ENCODE results near the gene PF4V1.

Gene PF4V1

DNA sequence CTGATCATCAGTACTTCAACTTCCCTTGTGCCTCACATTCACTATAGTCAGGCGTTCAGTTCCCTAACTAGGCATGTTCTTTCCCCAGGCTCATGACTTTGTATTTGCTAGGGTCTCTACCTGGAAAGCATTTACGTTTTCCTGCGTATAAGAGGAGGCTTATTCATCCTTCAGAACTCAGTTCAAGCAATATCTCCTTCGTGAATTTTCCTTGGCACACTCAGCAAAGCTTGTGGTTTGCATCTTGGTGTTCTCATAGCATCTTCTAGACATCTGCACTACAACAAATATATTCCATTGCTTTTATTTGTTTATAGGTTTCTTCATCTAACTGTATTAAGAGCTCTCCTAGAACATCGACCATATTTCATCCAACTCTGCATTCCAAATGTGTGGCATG lies 14.0 kb upstream of the PF4V1 start:
- Histone ChIP-seq H3K9me2 (replicated peaks; ENCODE audit: low read depth, low read length) (no peaks in the 10 kb centered on the region), H3K27me3 (ENCODE audit: insufficient read depth, low read length, poor library complexity, severe bottlenecking) (no peaks in the 10 kb centered on the region), H3K36me3 (ENCODE audit: insufficient read depth, low read length) (no peaks in the 10 kb centered on the region), H3K9ac (ENCODE audit: low read depth, low read length, poor library complexity, severe bottlenecking) (no peak overlapping the region), H3K4me2 (ENCODE audit: low read depth, low read length, poor library complexity, severe bottlenecking) (no peak overlapping the region), H2AFZ (ENCODE audit: low read length) (no peak overlapping the region), H4K20me1 (ENCODE audit: insufficient read depth, low read length, poor library complexity, severe bottlenecking) (no peaks in the 10 kb centered on the region), H3K4me3 (ENCODE audit: low read length, poor library complexity, severe bottlenecking) (no peak overlapping the region), H3K4me1 (ENCODE audit: insufficient read depth, low read length, poor library complexity, severe bottlenecking) (no peaks in the 10 kb centered on the region), H3K79me2 (ENCODE audit: insufficient read depth, low read length) (no peaks in the 10 kb centered on the region), H3K9me3 (ENCODE audit: insufficient read depth, low read depth, low read length) (no peaks in the 10 kb centered on the region), H3F3A (ENCODE audit: low read depth) (no peaks in the 10 kb centered on the region)
- TF ChIP-seq, protein P1, sequence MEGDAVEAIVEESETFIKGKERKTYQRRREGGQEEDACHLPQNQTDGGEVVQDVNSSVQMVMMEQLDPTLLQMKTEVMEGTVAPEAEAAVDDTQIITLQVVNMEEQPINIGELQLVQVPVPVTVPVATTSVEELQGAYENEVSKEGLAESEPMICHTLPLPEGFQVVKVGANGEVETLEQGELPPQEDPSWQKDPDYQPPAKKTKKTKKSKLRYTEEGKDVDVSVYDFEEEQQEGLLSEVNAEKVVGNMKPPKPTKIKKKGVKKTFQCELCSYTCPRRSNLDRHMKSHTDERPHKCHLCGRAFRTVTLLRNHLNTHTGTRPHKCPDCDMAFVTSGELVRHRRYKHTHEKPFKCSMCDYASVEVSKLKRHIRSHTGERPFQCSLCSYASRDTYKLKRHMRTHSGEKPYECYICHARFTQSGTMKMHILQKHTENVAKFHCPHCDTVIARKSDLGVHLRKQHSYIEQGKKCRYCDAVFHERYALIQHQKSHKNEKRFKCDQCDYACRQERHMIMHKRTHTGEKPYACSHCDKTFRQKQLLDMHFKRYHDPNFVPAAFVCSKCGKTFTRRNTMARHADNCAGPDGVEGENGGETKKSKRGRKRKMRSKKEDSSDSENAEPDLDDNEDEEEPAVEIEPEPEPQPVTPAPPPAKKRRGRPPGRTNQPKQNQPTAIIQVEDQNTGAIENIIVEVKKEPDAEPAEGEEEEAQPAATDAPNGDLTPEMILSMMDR (conservative IDR thresholded peaks at IDR 0.05; ENCODE audit: low read length): no peak
- TF ChIP-seq EZH2phosphoT487 (IDR thresholded peaks at IDR 0.05; ENCODE audit: borderline replicate concordance): no peak

DNA sequence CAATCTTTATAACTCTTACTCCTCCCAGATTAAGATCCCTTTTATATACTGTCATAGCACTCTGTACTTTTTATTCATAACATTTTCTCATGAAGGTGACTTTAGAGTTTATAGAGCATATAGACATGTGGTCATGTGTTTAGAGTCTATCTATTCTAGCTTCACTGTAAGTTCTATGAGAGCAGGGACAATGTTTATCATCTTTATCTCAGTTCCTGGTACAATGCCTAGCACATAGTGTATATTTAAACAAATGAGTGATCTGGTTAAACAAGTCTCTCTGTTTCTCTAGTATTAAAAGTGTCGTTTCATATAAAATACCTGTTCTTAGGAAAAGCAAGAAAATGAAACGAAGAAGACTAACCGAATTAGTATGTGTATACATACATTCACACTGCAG lies 13.4 kb upstream of the PF4V1 start:
- Histone ChIP-seq H3K27me3 (ENCODE audit: insufficient read depth, low read length, poor library complexity, severe bottlenecking) (no peaks in the 10 kb centered on the region), H4K20me1 (ENCODE audit: insufficient read depth, low read length, poor library complexity, severe bottlenecking) (no peaks in the 10 kb centered on the region), H3K4me1 (ENCODE audit: insufficient read depth, low read length, poor library complexity, severe bottlenecking) (no peaks in the 10 kb centered on the region), H3F3A (ENCODE audit: low read depth) (no peaks in the 10 kb centered on the region), H3K9ac (ENCODE audit: low read depth, low read length, poor library complexity, severe bottlenecking) (no peak overlapping the region), H3K4me3 (ENCODE audit: low read length, poor library complexity, severe bottlenecking) (no peak overlapping the region), H3K9me3 (ENCODE audit: insufficient read depth, low read depth, low read length) (no peaks in the 10 kb centered on the region), H3K9me2 (replicated peaks; ENCODE audit: low read depth, low read length) (no peaks in the 10 kb centered on the region), H3K36me3 (ENCODE audit: insufficient read depth, low read length) (no peaks in the 10 kb centered on the region), H3K4me2 (ENCODE audit: low read depth, low read length, poor library complexity, severe bottlenecking) (no peak overlapping the region), H2AFZ (ENCODE audit: low read length) (no peak overlapping the region), H3K79me2 (ENCODE audit: insufficient read depth, low read length) (no peaks in the 10 kb centered on the region)
- TF ChIP-seq, protein P1 (conservative IDR thresholded peaks at IDR 0.05; ENCODE audit: low read length): no peak
- no peak for TF ChIP-seq EZH2phosphoT487 (IDR thresholded peaks at IDR 0.05; ENCODE audit: borderline replicate concordance)

DNA sequence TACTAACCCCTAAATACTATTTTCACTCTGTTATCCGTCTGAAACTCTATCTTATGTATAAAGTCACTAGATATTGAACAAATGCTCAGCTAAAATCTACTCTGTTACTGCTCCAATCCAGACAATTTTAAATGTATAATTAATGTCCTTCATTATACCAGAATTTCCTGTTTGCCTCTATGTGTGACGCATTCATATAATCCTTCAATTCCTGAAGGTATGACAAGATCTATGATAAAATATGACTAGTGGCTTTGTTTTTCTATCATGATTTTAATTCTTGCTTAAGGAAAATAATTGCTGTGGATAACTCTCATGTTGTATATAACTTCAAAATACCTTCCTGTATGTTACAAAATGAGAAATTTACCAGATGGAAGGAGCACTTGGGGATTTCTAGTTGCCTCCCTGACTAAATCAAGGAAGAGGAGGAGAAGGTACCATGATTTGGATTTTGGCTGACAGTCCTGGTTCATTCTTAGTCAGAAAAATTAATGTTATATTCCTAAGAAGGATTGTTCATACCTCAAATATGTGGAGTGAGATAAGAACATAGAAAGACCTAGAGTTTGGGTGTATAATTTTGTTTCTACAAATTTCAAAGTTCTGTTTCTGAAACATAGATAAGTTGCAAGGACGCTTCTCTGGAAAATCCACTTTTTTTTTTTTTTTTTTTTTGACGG lies 11.7 kb upstream of the PF4V1 start:
- H3K4me2 ChIP-seq (ENCODE audit: low read depth, low read length, poor library complexity, severe bottlenecking): no peak overlapping the region
- H3K4me3 ChIP-seq (ENCODE audit: low read length, poor library complexity, severe bottlenecking): no peak overlapping the region
- H2AFZ ChIP-seq (ENCODE audit: low read length): no peak overlapping the region
- no peaks in the 10 kb centered on the region for H3K4me1 ChIP-seq (ENCODE audit: insufficient read depth, low read length, poor library complexity, severe bottlenecking)
- H3F3A ChIP-seq (ENCODE audit: low read depth): no peaks in the 10 kb centered on the region
- H4K20me1 ChIP-seq (ENCODE audit: insufficient read depth, low read length, poor library complexity, severe bottlenecking): no peaks in the 10 kb centered on the region
- H3K36me3 ChIP-seq (ENCODE audit: insufficient read depth, low read length): no peaks in the 10 kb centered on the region
- no peaks in the 10 kb centered on the region for H3K9me2 ChIP-seq (replicated peaks; ENCODE audit: low read depth, low read length)
- no peaks in the 10 kb centered on the region for H3K27me3 ChIP-seq (ENCODE audit: insufficient read depth, low read length, poor library complexity, severe bottlenecking)
- TF ChIP-seq EZH2phosphoT487 (IDR thresholded peaks at IDR 0.05; ENCODE audit: borderline replicate concordance): no peak
- TF ChIP-seq, protein P1 (conservative IDR thresholded peaks at IDR 0.05; ENCODE audit: low read length): no peak
- no peaks in the 10 kb centered on the region for H3K9me3 ChIP-seq (ENCODE audit: insufficient read depth, low read depth, low read length)
- no peaks in the 10 kb centered on the region for H3K79me2 ChIP-seq (ENCODE audit: insufficient read depth, low read length)
- no peak overlapping the region for H3K9ac ChIP-seq (ENCODE audit: low read depth, low read length, poor library complexity, severe bottlenecking)
